IMR-90 (cell line): ENCODE measurements around the gene MLYCD. TPM values are rescaled to one million over a fixed set of nuclear protein-coding genes. Genes with fewer than 3 reads are reported as not detected.
A peak's percentile ranks its signal among the peaks of the same experiment; 100 is the strongest.

Experiments used
- ATAC-seq: fragments of 200-7000 bp; cut with Tn5 transposase; 2 replicates; pipeline ENCODE4 v1.9.1; 2020; ENCODE audit warnings: low read depth, mild to moderate bottlenecking, moderate library complexity
- BruUV-seq: library from RNA; stranded (reverse); fragments of 400-500 nt; replicated peaks from 2 replicates; lab custom pipeline; 2021; lab: Mats Ljungman, UMichigan
- CTCF ChIA-PET: fragments of 300-600 bp; formaldehyde crosslinking; extraction: SDS; loops from one replicate; lab custom pipeline; 2021; ENCODE audit warnings: antibody characterized with exemption; lab: Yijun Ruan, JAX
- POLR2A ChIA-PET: fragments of 300-600 bp; sonication (Branson Sonifier 250); formaldehyde crosslinking; loops from one replicate; lab custom pipeline; 2022; ENCODE audit warnings: antibody characterized with exemption; ENCODE audit not compliant: unreplicated experiment; lab: Charles Lee
- DNase-seq: peaks from one replicate; pipeline ENCODE4 v3.0.0; 2013
- H2AFZ ChIP-seq: replicated peaks from 2 replicates; pipeline ENCODE3; 2013; ENCODE audit warnings: low read length, mild to moderate bottlenecking; ENCODE audit not compliant: poor library complexity
- H2AK5ac ChIP-seq: 2 replicates; pipeline ENCODE4 v1.6.1; 2013; ENCODE audit warnings: low read depth, low read length, inconsistent platforms
- H2AK9ac ChIP-seq: replicated peaks from 2 replicates; pipeline ENCODE3; 2013; ENCODE audit warnings: mild to moderate bottlenecking, low read depth, low read length, moderate library complexity; ENCODE audit not compliant: poor library complexity
- H2BK120ac ChIP-seq: 2 replicates; pipeline ENCODE4 v1.6.1; 2013; ENCODE audit warnings: low read depth, low read length, inconsistent platforms
- H2BK15ac ChIP-seq: 3 replicates; pipeline ENCODE4 v1.6.1; 2013; ENCODE audit warnings: low read depth, low read length, inconsistent platforms
- H2BK20ac ChIP-seq: 2 replicates; pipeline ENCODE4 v1.6.1; 2013; ENCODE audit warnings: low read depth, mild to moderate bottlenecking, inconsistent platforms, low read length, moderate library complexity
- H2BK5ac ChIP-seq: 2 replicates; pipeline ENCODE4 v1.6.1; 2013; ENCODE audit warnings: mild to moderate bottlenecking, low read depth, low read length, inconsistent platforms; ENCODE audit not compliant: poor library complexity, severe bottlenecking
- H3K14ac ChIP-seq: replicated peaks from 2 replicates; pipeline ENCODE4 v1.6.1; 2013; ENCODE audit warnings: low read depth, low read length, inconsistent platforms
- H3K18ac ChIP-seq: 2 replicates; pipeline ENCODE4 v1.6.1; 2013; ENCODE audit warnings: low read depth, low read length, control low read depth
- H3K23ac ChIP-seq: 2 replicates; pipeline ENCODE4 v1.6.1; 2013; ENCODE audit warnings: low read depth, low read length, inconsistent platforms
- H3K27ac ChIP-seq: 2 replicates; pipeline ENCODE4 v1.5.1; 2013; ENCODE audit warnings: mild to moderate bottlenecking, control low read depth, low read length; ENCODE audit not compliant: insufficient read depth
- H3K27me3 ChIP-seq: 2 replicates; pipeline ENCODE4 v1.6.1; 2013; ENCODE audit warnings: low read length; ENCODE audit not compliant: control insufficient read depth, insufficient read depth
- H3K36me3 ChIP-seq: 2 replicates; pipeline ENCODE4 v1.6.1; 2013; ENCODE audit warnings: low read length, mixed read lengths; ENCODE audit not compliant: control insufficient read depth, insufficient read depth
- H3K4ac ChIP-seq: 2 replicates; pipeline ENCODE4 v1.6.1; 2013; ENCODE audit warnings: low read depth, low read length, inconsistent platforms
- H3K4me1 ChIP-seq: 2 replicates; pipeline ENCODE4 v1.6.1; 2013; ENCODE audit warnings: low read length, mixed read lengths; ENCODE audit not compliant: control insufficient read depth, insufficient read depth
- H3K4me2 ChIP-seq: 2 replicates; pipeline ENCODE4 v1.6.1; 2013; ENCODE audit warnings: low read depth, mild to moderate bottlenecking, control low read depth, low read length, moderate library complexity
- H3K4me3 ChIP-seq: 2 replicates; pipeline ENCODE4 v1.5.1; 2013; ENCODE audit warnings: low read depth, mild to moderate bottlenecking, control low read depth, low read length, moderate library complexity; ENCODE audit not compliant: insufficient read depth
- H3K56ac ChIP-seq: 2 replicates; pipeline ENCODE4 v1.6.1; 2013; ENCODE audit warnings: low read length, inconsistent platforms; ENCODE audit not compliant: insufficient read depth; ENCODE audit errors: extremely low read depth
- H3K79me1 ChIP-seq, 2 experiments: 2 replicates each; pipeline ENCODE4 v1.6.1; 2013; ENCODE audit warnings: low read length in 2 of 2, inconsistent platforms in 1 of 2, low read depth in 1 of 2
- H3K9ac ChIP-seq: 2 replicates; pipeline ENCODE4 v1.6.1; 2013; ENCODE audit warnings: low read depth, low read length, control low read depth
- H3K9me1 ChIP-seq: 2 replicates; pipeline ENCODE4 v1.6.1; 2013; ENCODE audit warnings: low read length, inconsistent platforms; ENCODE audit not compliant: insufficient read depth
- H3K9me3 ChIP-seq: 2 replicates; pipeline ENCODE4 v1.6.1; 2013; ENCODE audit warnings: low read length; ENCODE audit not compliant: control insufficient read depth, insufficient read depth
- H4K20me1 ChIP-seq: 2 replicates; pipeline ENCODE4 v1.6.1; 2013; ENCODE audit warnings: low read length, inconsistent platforms; ENCODE audit not compliant: insufficient read depth
- H4K5ac ChIP-seq: 2 replicates; pipeline ENCODE4 v1.6.1; 2013; ENCODE audit warnings: mild to moderate bottlenecking, low read depth, low read length, control low read depth
- H4K8ac ChIP-seq, 2 experiments: 2 replicates each; pipeline ENCODE4 v1.6.1; 2013; ENCODE audit warnings: low read depth in 2 of 2, low read length in 2 of 2, control low read depth in 1 of 2, inconsistent platforms in 1 of 2
- H4K91ac ChIP-seq: 2 replicates; pipeline ENCODE4 v1.6.1; 2013; ENCODE audit warnings: low read depth, low read length, inconsistent platforms; ENCODE audit not compliant: insufficient read depth
- BHLHE40 ChIP-seq: fragments of 150-350 bp; IDR thresholded peaks from 2 replicates; pipeline ENCODE4 v1.6.1; 2016; ENCODE audit warnings: mild to moderate bottlenecking, low read depth, low read length
- CEBPB ChIP-seq: IDR thresholded peaks from 2 replicates; pipeline ENCODE4 v1.6.1; 2012; ENCODE audit warnings: low read depth, low read length, improper control_type of control experiment
- CHD1 ChIP-seq: IDR thresholded peaks from 2 replicates; pipeline ENCODE4 v1.6.1; 2012; ENCODE audit warnings: low read depth, low read length, improper control_type of control experiment
- ELK1 ChIP-seq: fragments of 150-350 bp; IDR thresholded peaks from 2 replicates; pipeline ENCODE4 v1.6.1; 2016; ENCODE audit warnings: low read depth, mild to moderate bottlenecking, low read length, moderate library complexity, borderline replicate concordance
- FOS ChIP-seq: fragments of 150-350 bp; IDR thresholded peaks from 2 replicates; pipeline ENCODE4 v1.6.1; 2016; ENCODE audit warnings: low read depth, low read length
- MAFK ChIP-seq: IDR thresholded peaks from 2 replicates; pipeline ENCODE4 v1.6.1; 2012; ENCODE audit warnings: low read depth, low read length, improper control_type of control experiment
- MAZ ChIP-seq: IDR thresholded peaks from 2 replicates; pipeline ENCODE4 v1.6.1; 2012; ENCODE audit warnings: low read depth, mild to moderate bottlenecking, low read length, improper control_type of control experiment, moderate library complexity, borderline replicate concordance
- MXI1 ChIP-seq: IDR thresholded peaks from 2 replicates; pipeline ENCODE4 v1.6.1; 2012; ENCODE audit warnings: low read depth, mild to moderate bottlenecking, low read length, moderate library complexity, borderline replicate concordance
- NFE2L2 ChIP-seq: fragments of 150-350 bp; IDR thresholded peaks from 2 replicates; pipeline ENCODE4 v1.6.1; 2016; ENCODE audit warnings: low read depth, mild to moderate bottlenecking, low read length
- POLR2A ChIP-seq: IDR thresholded peaks from 2 replicates; pipeline ENCODE4 v1.6.1; 2012; ENCODE audit warnings: mild to moderate bottlenecking, low read depth, low read length
- RAD21 ChIP-seq: IDR thresholded peaks from 2 replicates; pipeline ENCODE4 v1.6.1; 2012; ENCODE audit warnings: low read length, improper control_type of control experiment
- RCOR1 ChIP-seq: IDR thresholded peaks from 2 replicates; pipeline ENCODE4 v1.6.1; 2012; ENCODE audit warnings: mild to moderate bottlenecking, low read length, improper control_type of control experiment; ENCODE audit not compliant: insufficient replicate concordance
- RFX5 ChIP-seq: IDR thresholded peaks from 2 replicates; pipeline ENCODE4 v1.8.0; 2012; ENCODE audit warnings: low read depth, mild to moderate bottlenecking, low read length, moderate library complexity
- USF2 ChIP-seq: fragments of 150-350 bp; IDR thresholded peaks from 2 replicates; pipeline ENCODE4 v1.6.1; 2017; ENCODE audit warnings: mild to moderate bottlenecking, antibody characterized with exemption, low read length, low read depth
- WGBS, 2 experiments: methylation state at CpG; one replicate each; pipeline versions ENCODE4 v1.1.5 to v1.1.7; 2013; ENCODE audit warnings: missing lambda C conversion rate in 2 of 2; ENCODE audit not compliant: insufficient read length in 1 of 2; ENCODE audit errors: extremely low coverage in 2 of 2; 5-methylcytosine and 5-hydroxymethylcytosine counted together
- dilution Hi-C: fragments of 300-500 bp; cut with HindIII; formaldehyde crosslinking; loops from one replicate; pipeline ENCODE4 v1.14.3; 2018; ENCODE audit warnings: low sequenced_read_pairs; ENCODE audit not compliant: unreplicated experiment
- in situ Hi-C: fragments of 300-500 bp; cut with MboI; formaldehyde crosslinking; loops from 3 replicates; pipeline ENCODE4 v1.14.3; 2019; ENCODE audit warnings: low sequenced_read_pairs, inconsistent platforms, mixed read lengths
- intact Hi-C: fragments of 100-400 bp; cut with micrococcal nuclease; formaldehyde crosslinking; loops from 2 replicates; pipeline ENCODE4 v1.10.0; 2022
- polyA plus RNA-seq, 3 experiments: library from polyadenylated mRNA; depleted of rRNA; stranded (reverse); fragments of >200 nt; gene quantifications; 2 replicates each; pipeline ENCODE4 v1.2.3, GENCODE V29; 2012; ENCODE audit warnings: low replicate concordance in 1 of 3
- total RNA-seq: library from RNA; depleted of rRNA; stranded (reverse); fragments of >200 nt; gene quantifications from 2 replicates; pipeline ENCODE4 v1.2.3, GENCODE V29; 2012
- TF ChIP-seq, protein P1 (sequence below): conservative IDR thresholded peaks from 2 replicates; pipeline ENCODE4 v1.5.1; 2012; ENCODE audit warnings: mild to moderate bottlenecking, low read depth, low read length, improper control_type of control experiment

MLYCD gene
- total and polyA plus RNA-seq, 2 of the 4 experiments (the other 2 are of a cell fraction): 1.9 to 2.7 TPM

- Histone ChIP-seq H2AFZ (no peak overlapping the region), H3K9ac (0 out of 2 replicates have a peak overlapping the region, but pooled peaks have one; percentile 2), H3K23ac (no peak overlapping the region), H2BK15ac (no peak overlapping the region), H3K4me3 (no peak overlapping the region), H3K79me1 (peaks cover 0 to 25% of the 10 kb centered on the region in 2 experiments; a peak in 1 of 4 replicates), H3K56ac (no peak overlapping the region), H3K27ac (no peak overlapping the region), H4K91ac (0 out of 2 replicates have a peak overlapping the region, but pooled peaks have one; percentile 35), H3K9me3 (no peaks in the 10 kb centered on the region), H3K9me1 (peaks cover 8% of the 10 kb centered on the region), H3K27me3 (no peaks in the 10 kb centered on the region), H2BK5ac (no peak overlapping the region), H2BK120ac (no peak overlapping the region), H3K4me2 (peak overlapping the region; percentile 53), H4K8ac (no peak overlapping the region; a peak in 1 of 4 replicates), H2BK20ac (no peak overlapping the region), H3K4ac (peak overlapping the region; percentile 19; the same call in 1 of the 2 replicates), H3K18ac (no peak overlapping the region), H3K4me1 (peaks cover 14% of the 10 kb centered on the region), H3K14ac (no peak overlapping the region), H2AK5ac (peak overlapping the region; percentile 13; the same call in 1 of the 2 replicates), H2AK9ac (peak overlapping the region; percentile 85), H3K36me3 (peaks cover 10% of the 10 kb centered on the region), H4K20me1 (peaks cover 21% of the 10 kb centered on the region; the same call in 1 of the 2 replicates), H4K5ac (no peak overlapping the region)
- no peak for TF ChIP-seq ELK1
- TF ChIP-seq MXI1: no peak
- TF ChIP-seq CHD1: no peak
- no peak for TF ChIP-seq FOS
- no peak for TF ChIP-seq USF2
- no peak for TF ChIP-seq BHLHE40
- no peak for TF ChIP-seq MAZ
- TF ChIP-seq NFE2L2: no peak
- TF ChIP-seq RAD21: no peak
- TF ChIP-seq POLR2A: no peak
- TF ChIP-seq CEBPB: no peak
- no peak for TF ChIP-seq RCOR1
- TF ChIP-seq, protein P1, sequence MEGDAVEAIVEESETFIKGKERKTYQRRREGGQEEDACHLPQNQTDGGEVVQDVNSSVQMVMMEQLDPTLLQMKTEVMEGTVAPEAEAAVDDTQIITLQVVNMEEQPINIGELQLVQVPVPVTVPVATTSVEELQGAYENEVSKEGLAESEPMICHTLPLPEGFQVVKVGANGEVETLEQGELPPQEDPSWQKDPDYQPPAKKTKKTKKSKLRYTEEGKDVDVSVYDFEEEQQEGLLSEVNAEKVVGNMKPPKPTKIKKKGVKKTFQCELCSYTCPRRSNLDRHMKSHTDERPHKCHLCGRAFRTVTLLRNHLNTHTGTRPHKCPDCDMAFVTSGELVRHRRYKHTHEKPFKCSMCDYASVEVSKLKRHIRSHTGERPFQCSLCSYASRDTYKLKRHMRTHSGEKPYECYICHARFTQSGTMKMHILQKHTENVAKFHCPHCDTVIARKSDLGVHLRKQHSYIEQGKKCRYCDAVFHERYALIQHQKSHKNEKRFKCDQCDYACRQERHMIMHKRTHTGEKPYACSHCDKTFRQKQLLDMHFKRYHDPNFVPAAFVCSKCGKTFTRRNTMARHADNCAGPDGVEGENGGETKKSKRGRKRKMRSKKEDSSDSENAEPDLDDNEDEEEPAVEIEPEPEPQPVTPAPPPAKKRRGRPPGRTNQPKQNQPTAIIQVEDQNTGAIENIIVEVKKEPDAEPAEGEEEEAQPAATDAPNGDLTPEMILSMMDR: no peak
- TF ChIP-seq MAFK: no peak
- TF ChIP-seq RFX5: no peak
- ATAC-seq (no peak), DNase-seq (peak; percentile 38)
- WGBS, 2 experiments: 73% methylated on average over 2 of the region's 9 CpGs; no CpG with 5 or more reads in 1 of the 2 experiments
- ChIA-PET CTCF (interaction anchor here (0.8 to 1.4 kb wide), 2 partner anchors 10 to 109 kb away, joined by 3 to 4 read pairs; no protein-coding TSS in a partner anchor), POLR2A (no interaction called here)
- dilution Hi-C loops (no loop called here), intact Hi-C loops (no loop called here), in situ Hi-C loops (loop anchor here (25.0 kb wide), 1 partner anchor 533 kb away; no protein-coding TSS in a partner anchor)
- no TSS peak for BruUV-seq
These were observed 55.7 kb downstream of the MLYCD start for GRCh38 chr16:83954577-83955016.
